K562 (cell line): ENCODE results near the gene FAM171A1. TPM values are rescaled to one million over a fixed set of nuclear protein-coding genes. Genes with fewer than 3 reads are reported as not detected.
A peak's percentile ranks its signal among the peaks of the same experiment; 100 is the strongest.

Source experiments
- BRD9 ChIP-seq: fragments of 450-650 bp; IDR thresholded peaks from 2 replicates; pipeline ENCODE4 v1.6.1; 2018; ENCODE audit warnings: low read depth; ENCODE audit not compliant: partially characterized antibody
- CBX8 ChIP-seq: fragments of 200-600 bp; sonication (generic); IDR thresholded peaks from 2 replicates; pipeline ENCODE4 v1.6.1; 2012; ENCODE audit warnings: borderline replicate concordance, mixed run types, low read depth, mild to moderate bottlenecking, moderate library complexity, mixed read lengths, low read length, control low read depth, inconsistent platforms; ENCODE audit not compliant: poor library complexity, severe bottlenecking; ENCODE audit errors: extremely low read depth
- CGGBP1 ChIP-seq: fragments of 250-450 bp; sonication (Bioruptor Pico); IDR thresholded peaks from 2 replicates; pipeline ENCODE4 v1.9.0; 2021; ENCODE audit warnings: mild to moderate bottlenecking
- DDX20 ChIP-seq: fragments of 450-650 bp; IDR thresholded peaks from 2 replicates; pipeline ENCODE4 v1.6.1; 2016; ENCODE audit warnings: missing genetic modification characterization, low read depth, mild to moderate bottlenecking, missing compliant biosample characterization, moderate library complexity
- EP300 ChIP-seq: IDR thresholded peaks from 2 replicates; pipeline ENCODE4 v1.6.1; 2012; ENCODE audit warnings: low read length, improper control_type of control experiment
- ETV1 ChIP-seq: fragments of 450-650 bp; conservative IDR thresholded peaks from 2 replicates; pipeline ENCODE4 v1.6.1; 2016; ENCODE audit warnings: missing genetic modification characterization, control low read depth, low read depth, missing compliant biosample characterization
- FOXK1 ChIP-seq: sonication (generic); formaldehyde crosslinking; IDR thresholded peaks from 2 replicates; pipeline ENCODE4 v1.8.0; 2022; ENCODE audit warnings: missing genetic modification reagents, mild to moderate bottlenecking, borderline replicate concordance
- GATAD2B ChIP-seq: fragments of 450-650 bp; IDR thresholded peaks from 2 replicates; pipeline ENCODE4 v1.6.1; 2017; ENCODE audit warnings: mild to moderate bottlenecking, borderline replicate concordance
- ILK ChIP-seq: fragments of 450-650 bp; IDR thresholded peaks from 2 replicates; pipeline ENCODE4 v1.6.1; 2016; ENCODE audit warnings: missing genetic modification characterization, low read depth, mild to moderate bottlenecking, missing compliant biosample characterization, moderate library complexity, borderline replicate concordance
- MAFK ChIP-seq: IDR thresholded peaks from 2 replicates; pipeline ENCODE4 v1.6.1; 2011; ENCODE audit warnings: low read length, improper control_type of control experiment
- MEF2A ChIP-seq: IDR thresholded peaks from 2 replicates; pipeline ENCODE4 v1.6.1; 2011; ENCODE audit warnings: low read depth, mild to moderate bottlenecking, low read length, moderate library complexity; ENCODE audit not compliant: control insufficient read depth
- NFRKB ChIP-seq: fragments of 450-650 bp; IDR thresholded peaks from 2 replicates; pipeline ENCODE4 v1.6.1; 2016; ENCODE audit warnings: low read depth
- NFYB ChIP-seq: IDR thresholded peaks from 2 replicates; pipeline ENCODE4 v1.6.1; 2011; ENCODE audit warnings: mild to moderate bottlenecking, moderate library complexity; ENCODE audit not compliant: insufficient read length; ENCODE audit errors: extremely low read depth
- NR3C1 ChIP-seq: sonication (generic); formaldehyde crosslinking; IDR thresholded peaks from 2 replicates; pipeline ENCODE4 v1.8.1; 2022; ENCODE audit warnings: missing genetic modification reagents
- RAD51 ChIP-seq: fragments of 450-650 bp; IDR thresholded peaks from 2 replicates; pipeline ENCODE4 v1.7.1; 2016; ENCODE audit warnings: low read depth, mild to moderate bottlenecking, borderline replicate concordance
- RBBP5 ChIP-seq: fragments of 200-600 bp; sonication (generic); IDR thresholded peaks from 2 replicates; pipeline ENCODE4 v1.6.1; 2012; ENCODE audit warnings: borderline replicate concordance, mild to moderate bottlenecking, low read length, control low read depth, inconsistent platforms; ENCODE audit not compliant: insufficient read depth, poor library complexity, severe bottlenecking
- SNIP1 ChIP-seq: fragments of 450-650 bp; IDR thresholded peaks from 2 replicates; pipeline ENCODE4 v1.7.1; 2017; ENCODE audit warnings: low read depth, mild to moderate bottlenecking
- SRSF3 ChIP-seq: fragments of 200-400 bp; formaldehyde crosslinking; IDR thresholded peaks from 2 replicates; pipeline ENCODE4 v1.6.1; 2016; ENCODE audit warnings: mild to moderate bottlenecking, low read length, moderate library complexity; ENCODE audit not compliant: insufficient read depth
- U2AF2 ChIP-seq: fragments of 200-400 bp; formaldehyde crosslinking; optimal IDR thresholded peaks from 2 replicates; pipeline ENCODE3; 2017; ENCODE audit warnings: low read depth, mild to moderate bottlenecking, low read length
- ZC3H4 ChIP-seq: sonication (generic); formaldehyde crosslinking; IDR thresholded peaks from 2 replicates; pipeline ENCODE4 v1.9.0; 2021; ENCODE audit warnings: missing genetic modification reagents, borderline replicate concordance
- ZFP30 ChIP-seq: fragments of 250-450 bp; sonication (Bioruptor Pico); IDR thresholded peaks from 2 replicates; pipeline ENCODE4 v1.8.0; 2022; ENCODE audit warnings: moderate library complexity, mild to moderate bottlenecking, inconsistent platforms, borderline replicate concordance
- ZFX ChIP-seq: sonication (generic); formaldehyde crosslinking; IDR thresholded peaks from 2 replicates; pipeline ENCODE4 v1.8.0; 2022; ENCODE audit warnings: mild to moderate bottlenecking, missing genetic modification reagents, moderate library complexity
- ZNF3 ChIP-seq: fragments of 250-450 bp; sonication (Bioruptor Pico); IDR thresholded peaks from 2 replicates; pipeline ENCODE4 v1.5.0; 2021; ENCODE audit warnings: mild to moderate bottlenecking, moderate library complexity
- ZNF507 ChIP-seq: conservative IDR thresholded peaks from 2 replicates; pipeline ENCODE4 v1.6.1; 2017; ENCODE audit warnings: missing genetic modification characterization, missing compliant biosample characterization
- ZNF583 ChIP-seq: fragments of 250-450 bp; sonication (Bioruptor Pico); IDR thresholded peaks from 2 replicates; pipeline ENCODE4 v1.4.0; 2020
- polyA plus RNA-seq, 8 experiments: library from polyadenylated mRNA; depleted of rRNA in 4 of 8; stranded (reverse) in 5 of 8; unstranded in 3 of 8; fragments of >200 nt; fragmentation: Nextera tagmentation in 2 of 8; fragmentation: Illumina TruSeq in 1 of 8; extraction: Ambion mirVana in 2 of 8; extraction: Trizol in 1 of 8; gene quantifications; 2 replicates each; pipeline versions ENCODE4 v1.2.1 to v1.2.3, GENCODE V29; 2011 to 2014; ENCODE audit warnings: inconsistent platforms in 1 of 8, missing spikeins in 1 of 8
- total RNA-seq, 7 experiments: library from RNA; depleted of rRNA in 6 of 7; stranded (reverse); fragments of >200 nt in 6 of 7; fragmentation: Illumina TruSeq in 2 of 7; extraction: Trizol in 2 of 7; gene quantifications; 2 replicates each; pipeline versions ENCODE4 v1.2.1 to v1.2.3, GENCODE V29; 2011 to 2021; ENCODE audit warnings: low replicate concordance in 1 of 7
- TF ChIP-seq, protein P1 (sequence below): sonication (generic); formaldehyde crosslinking; IDR thresholded peaks from 2 replicates; pipeline ENCODE4 v1.8.1; 2023; ENCODE audit warnings: mild to moderate bottlenecking, missing genetic modification reagents
- TF ChIP-seq, protein P2 (sequence below): fragments of 450-650 bp; formaldehyde crosslinking; IDR thresholded peaks from 2 replicates; pipeline ENCODE4 v1.4.0; 2022; ENCODE audit warnings: missing genetic modification characterization

The FAM171A1 gene
- total and polyA plus RNA-seq, 9 of the 15 experiments (the other 6 are each of a cell fraction or from before 2014, with no cell fraction given): 0.51 to 8.2 (median 4.8) TPM

DNA sequence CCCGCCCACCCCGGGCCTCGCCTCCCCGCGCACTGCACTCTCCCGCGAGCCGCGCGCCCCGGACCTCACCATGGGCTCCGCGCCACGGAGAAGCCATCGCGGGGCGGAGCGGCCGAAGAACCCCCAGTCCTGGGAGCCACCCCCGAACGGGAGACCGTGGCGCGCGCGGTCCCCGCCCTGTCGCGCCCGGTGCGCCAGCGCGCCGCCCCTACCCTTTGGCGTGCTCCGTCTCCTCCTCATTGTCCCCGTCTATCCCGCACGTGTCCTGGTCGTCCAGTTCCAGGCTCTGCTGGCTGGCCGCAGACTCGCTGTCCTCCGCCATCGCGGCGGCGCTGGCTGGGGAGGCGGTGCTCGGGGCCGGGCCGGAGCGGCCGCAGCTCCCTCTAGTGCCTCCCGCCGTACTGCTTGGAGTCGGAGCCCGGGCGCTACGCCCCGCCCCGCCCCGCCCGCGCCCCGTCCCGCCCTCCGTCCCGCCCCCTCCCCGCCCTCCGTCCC is 202.8 kb downstream of the FAM171A1 start, which contains the start of gene NMT2 (continued):
- TF ChIP-seq ETV1 (tag): no peak
- TF ChIP-seq GATAD2B: no peak
- no peak for TF ChIP-seq EP300
- TF ChIP-seq MEF2A: no peak
- no peak for TF ChIP-seq DDX20 (tag)
- TF ChIP-seq, protein P1, sequence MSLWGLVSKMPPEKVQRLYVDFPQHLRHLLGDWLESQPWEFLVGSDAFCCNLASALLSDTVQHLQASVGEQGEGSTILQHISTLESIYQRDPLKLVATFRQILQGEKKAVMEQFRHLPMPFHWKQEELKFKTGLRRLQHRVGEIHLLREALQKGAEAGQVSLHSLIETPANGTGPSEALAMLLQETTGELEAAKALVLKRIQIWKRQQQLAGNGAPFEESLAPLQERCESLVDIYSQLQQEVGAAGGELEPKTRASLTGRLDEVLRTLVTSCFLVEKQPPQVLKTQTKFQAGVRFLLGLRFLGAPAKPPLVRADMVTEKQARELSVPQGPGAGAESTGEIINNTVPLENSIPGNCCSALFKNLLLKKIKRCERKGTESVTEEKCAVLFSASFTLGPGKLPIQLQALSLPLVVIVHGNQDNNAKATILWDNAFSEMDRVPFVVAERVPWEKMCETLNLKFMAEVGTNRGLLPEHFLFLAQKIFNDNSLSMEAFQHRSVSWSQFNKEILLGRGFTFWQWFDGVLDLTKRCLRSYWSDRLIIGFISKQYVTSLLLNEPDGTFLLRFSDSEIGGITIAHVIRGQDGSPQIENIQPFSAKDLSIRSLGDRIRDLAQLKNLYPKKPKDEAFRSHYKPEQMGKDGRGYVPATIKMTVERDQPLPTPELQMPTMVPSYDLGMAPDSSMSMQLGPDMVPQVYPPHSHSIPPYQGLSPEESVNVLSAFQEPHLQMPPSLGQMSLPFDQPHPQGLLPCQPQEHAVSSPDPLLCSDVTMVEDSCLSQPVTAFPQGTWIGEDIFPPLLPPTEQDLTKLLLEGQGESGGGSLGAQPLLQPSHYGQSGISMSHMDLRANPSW (CRISPR knock-in tag): no peak
- TF ChIP-seq BRD9: no peak
- TF ChIP-seq RBBP5: peak; percentile 59
- TF ChIP-seq, protein P2, sequence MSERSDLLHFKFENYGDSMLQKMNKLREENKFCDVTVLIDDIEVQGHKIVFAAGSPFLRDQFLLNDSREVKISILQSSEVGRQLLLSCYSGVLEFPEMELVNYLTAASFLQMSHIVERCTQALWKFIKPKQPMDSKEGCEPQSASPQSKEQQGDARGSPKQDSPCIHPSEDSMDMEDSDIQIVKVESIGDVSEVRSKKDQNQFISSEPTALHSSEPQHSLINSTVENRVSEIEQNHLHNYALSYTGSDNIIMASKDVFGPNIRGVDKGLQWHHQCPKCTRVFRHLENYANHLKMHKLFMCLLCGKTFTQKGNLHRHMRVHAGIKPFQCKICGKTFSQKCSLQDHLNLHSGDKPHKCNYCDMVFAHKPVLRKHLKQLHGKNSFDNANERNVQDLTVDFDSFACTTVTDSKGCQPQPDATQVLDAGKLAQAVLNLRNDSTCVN (CRISPR knock-in tag): no peak
- TF ChIP-seq NFRKB: no peak
- TF ChIP-seq NFYB: no peak
- peak; percentile 62 for TF ChIP-seq ZFX (CRISPR knock-in tag)
- TF ChIP-seq SNIP1: no peak
- TF ChIP-seq NR3C1: no peak
- no peak for TF ChIP-seq SRSF3
- TF ChIP-seq U2AF2: no peak
- no peak for TF ChIP-seq RAD51
- TF ChIP-seq ZNF507 (tag): no peak
- TF ChIP-seq ZC3H4 (CRISPR knock-in tag): no peak
- TF ChIP-seq CBX8: no peak
- no peak for TF ChIP-seq ZFP30
- TF ChIP-seq MAFK: no peak
- no peak for TF ChIP-seq ZNF583 (CRISPR knock-in tag)
- 0 out of 2 replicates have a peak, but pooled peaks have one; percentile 42 for TF ChIP-seq CGGBP1 (CRISPR knock-in tag)
- TF ChIP-seq FOXK1 (CRISPR knock-in tag): no peak
- TF ChIP-seq ZNF3 (CRISPR knock-in tag): no peak
- TF ChIP-seq ILK (tag): no peak
